Measurements from ENCODE around the gene GRAMD1A. TPM values are rescaled to one million over a fixed set of nuclear protein-coding genes. Genes with fewer than 3 reads are reported as not detected.

GRAMD1A gene
- total RNA-seq, 1 experiment from 2014 or later: 125 TPM

DNA sequence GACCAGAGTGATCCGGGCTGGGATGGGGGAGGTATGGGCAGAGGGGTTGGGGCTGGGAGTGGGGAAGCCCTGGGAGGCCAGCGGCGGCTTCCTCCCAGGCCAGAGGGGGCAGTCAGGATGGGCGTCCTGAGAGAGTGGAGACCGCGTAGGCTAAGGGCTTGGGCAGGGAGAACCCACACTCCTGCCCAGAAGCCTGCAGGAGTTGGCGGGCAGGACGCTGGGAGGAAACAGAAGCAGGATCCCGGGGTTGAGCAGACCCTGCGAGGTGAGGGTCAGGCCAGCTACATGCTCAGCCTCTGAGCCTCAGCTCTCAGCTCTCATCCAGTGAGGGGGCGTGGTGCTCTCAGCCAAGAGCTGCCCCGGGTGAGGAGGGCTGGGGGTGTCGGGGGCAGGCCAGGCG, 22.3 kb downstream of the GRAMD1A start:
- Histone ChIP-seq H3K18ac (ENCODE audit: insufficient read length, low read depth, low read length) (no peak overlapping the region), H4K91ac (ENCODE audit: insufficient read length, low read depth, low read length) (no peak overlapping the region), H3K79me2 (ENCODE audit: insufficient read depth, low read length) (no peaks in the 10 kb centered on the region), H3K4ac (ENCODE audit: low read depth, low read length) (no peak overlapping the region), H3K23ac (ENCODE audit: insufficient read length, low read depth, low read length) (no peak overlapping the region), H3K79me1 (ENCODE audit: insufficient read depth, low read depth, low read length, poor library complexity, severe bottlenecking) (no peaks in the 10 kb centered on the region), H3K9me3 (ENCODE audit: control insufficient read depth, low read depth, low read length) (no peaks in the 10 kb centered on the region), H2AK5ac (ENCODE audit: insufficient read length, low read length) (no peak overlapping the region), H3K4me1 (ENCODE audit: insufficient read depth, low read length) (no peaks in the 10 kb centered on the region), H3K56ac (ENCODE audit: insufficient read length, low read depth, low read length) (no peak overlapping the region), H2BK5ac (ENCODE audit: insufficient read length, low read length) (no peak overlapping the region), H4K8ac (replicated peaks; ENCODE audit: insufficient read length, low read depth, low read length) (no peak overlapping the region), H3K23me2 (ENCODE audit: insufficient read length, low read depth, low read length, poor library complexity, severe bottlenecking) (no peaks in the 10 kb centered on the region), H2BK20ac (ENCODE audit: low read depth, low read length, poor library complexity, severe bottlenecking) (no peak overlapping the region), H3T11ph (ENCODE audit: low read length) (no peak overlapping the region), H2BK12ac (ENCODE audit: insufficient read length, low read depth, low read length) (no peak overlapping the region), H3K27ac (ENCODE audit: insufficient read length, low read depth, low read length) (no peak overlapping the region), H3K14ac (ENCODE audit: insufficient read depth, low read length) (no peak overlapping the region), H2BK120ac (ENCODE audit: low read depth, low read length, poor library complexity, severe bottlenecking) (no peak overlapping the region), H3K27me3 (ENCODE audit: insufficient read depth, low read length) (no peaks in the 10 kb centered on the region), H3K4me2 (ENCODE audit: insufficient read depth, insufficient read length, low read length) (no peak overlapping the region), H4K20me1 (ENCODE audit: control insufficient read depth, insufficient read depth, insufficient read length) (no peaks in the 10 kb centered on the region), H2BK15ac (ENCODE audit: low read depth, low read length) (no peak overlapping the region), H2AFZ (ENCODE audit: low read length) (no peak overlapping the region), H3K9ac (ENCODE audit: extremely low read depth, insufficient read length, low read length) (no peak overlapping the region), H4K5ac (ENCODE audit: insufficient read length, low read depth, low read length) (no peak overlapping the region)
- Mint-ChIP-seq H3K36me3 (ENCODE audit: insufficient read depth in 1 of 3, low read depth in 3 of 3) (peaks cover 59 to 92% (median 86%) of the 10 kb centered on the region in 3 experiments), H3K4me3 (no peak overlapping the region), H3K4me1 (peaks cover 4 to 5% of the 10 kb centered on the region in 2 experiments; a peak in 3 of 4 replicates), H3K27ac (peak overlapping the region in 1 of 3 experiments; percentile 57; a peak in 2 of 7 replicates), H3K27me3 (ENCODE audit: low read depth) (no peaks in the 10 kb centered on the region; the same call in 1 of the 2 replicates), H3K9me3 (no peaks in the 10 kb centered on the region; a peak in 1 of 5 replicates)
- no peak for DNase-seq
- WGBS (ENCODE audit: extremely low coverage, insufficient read length, low lambda C conversion rate): no CpG with 5 or more reads among the region's 14 CpGs
- TF ChIP-seq CTCF (conservative IDR thresholded peaks at IDR 0.05): no peak
